Measurements from ENCODE around the gene ENHO.

- no peak for TF ChIP-seq CTCF (conservative IDR thresholded peaks at IDR 0.05)
- TF ChIP-seq ZFX (IDR thresholded peaks at IDR 0.05): no peak
Measured at GRCh38 chr9:34558364-34558763, 35.6 kb upstream of the ENHO start.

All from C4-2B (cell line).